Measurements from ENCODE around the gene CD207.
"Not testable (repeated sequence)": the region's sequence is repeated elsewhere in the genome, so short reads cannot be mapped to it uniquely, and the experiment has no call there.

The CD207 gene

DNA sequence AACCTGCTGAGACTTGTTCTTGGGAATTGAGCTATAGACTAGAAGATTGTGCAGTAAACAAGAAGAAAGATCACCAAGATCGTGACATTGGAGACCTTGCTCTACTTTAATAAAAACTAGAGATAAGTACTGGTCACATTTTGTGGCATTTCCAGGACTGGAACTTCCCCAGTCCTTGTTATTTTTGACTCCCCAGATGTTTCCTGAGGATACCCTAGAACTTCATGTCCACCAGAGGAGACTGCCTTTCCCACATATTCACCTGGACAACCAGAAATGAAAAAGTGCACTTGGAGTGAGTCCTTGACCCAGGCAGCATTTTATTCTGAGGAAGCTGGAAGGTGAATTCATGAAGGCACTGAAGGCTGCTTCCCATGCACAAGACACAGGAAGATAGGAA is 5.7 kb downstream of the CD207 start:
- in situ Hi-C loops (cut with HindIII; ENCODE audit: low sequenced_read_pairs) = no loop called here

DNA sequence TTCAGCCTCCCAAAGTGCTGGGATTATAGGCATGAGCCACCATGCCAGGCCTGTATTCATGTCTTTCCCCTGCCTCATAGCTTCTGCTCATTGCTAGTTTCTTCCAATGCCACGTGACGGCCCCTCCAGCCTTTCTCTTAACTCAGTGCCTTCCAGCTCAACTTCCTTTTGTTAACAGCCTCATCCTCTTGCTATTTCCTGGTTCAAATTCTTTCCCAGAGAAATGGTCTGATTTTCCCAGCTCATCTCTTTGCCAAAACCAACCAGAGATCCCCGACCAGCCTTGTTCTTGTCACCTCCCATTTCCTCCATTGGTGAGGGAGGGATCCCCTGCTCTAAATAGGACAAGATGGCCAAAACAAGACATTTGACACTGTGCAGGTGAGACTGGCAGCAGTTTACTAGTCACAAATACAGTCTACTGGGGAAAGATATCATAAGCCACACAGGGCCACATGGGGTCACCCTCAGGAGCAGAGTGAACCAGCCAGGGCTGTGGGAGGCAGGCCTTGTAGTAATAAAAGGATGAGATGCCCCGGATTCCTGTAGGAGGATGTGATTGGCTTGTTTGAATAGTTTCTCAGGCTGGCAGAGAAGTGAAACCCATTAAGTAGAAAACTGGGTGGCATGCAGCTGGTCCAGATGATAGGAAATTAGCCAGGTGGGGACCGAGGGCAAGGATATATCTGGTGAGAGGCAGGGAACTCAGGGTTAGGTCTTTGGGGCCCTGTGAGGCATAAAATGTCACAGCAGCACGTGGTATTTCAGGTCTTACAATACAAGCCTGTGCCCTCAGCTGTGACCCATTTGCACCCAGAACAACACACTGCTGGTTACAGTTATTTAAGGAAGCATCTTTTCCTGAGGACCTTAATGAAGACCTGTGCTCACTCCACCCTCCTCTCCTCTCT is 6.4 kb downstream of the CD207 start:
- in situ Hi-C loops (cut with HindIII; ENCODE audit: low sequenced_read_pairs) = no loop called here

DNA sequence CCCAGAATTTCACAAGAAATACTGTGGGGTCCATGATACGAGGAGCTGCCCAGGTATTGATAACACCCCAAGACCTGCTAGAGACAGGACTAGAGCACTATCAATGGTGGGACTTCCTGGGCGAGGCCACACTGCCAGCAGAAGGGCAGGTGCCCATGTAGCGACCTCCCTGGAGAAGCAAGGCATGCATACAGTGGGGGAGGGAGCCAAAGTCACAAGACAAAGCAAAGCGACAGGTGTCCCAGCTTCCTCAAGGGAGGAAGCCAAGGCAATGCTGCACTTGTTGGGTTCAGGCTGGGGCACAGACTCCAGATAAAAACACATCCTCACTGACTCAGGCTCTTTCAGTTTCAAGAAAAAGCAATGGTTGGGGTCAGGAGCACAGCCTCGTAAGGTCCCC is 7.5 kb downstream of the CD207 start:
- in situ Hi-C loops (cut with HindIII; ENCODE audit: low sequenced_read_pairs) = no loop called here

DNA sequence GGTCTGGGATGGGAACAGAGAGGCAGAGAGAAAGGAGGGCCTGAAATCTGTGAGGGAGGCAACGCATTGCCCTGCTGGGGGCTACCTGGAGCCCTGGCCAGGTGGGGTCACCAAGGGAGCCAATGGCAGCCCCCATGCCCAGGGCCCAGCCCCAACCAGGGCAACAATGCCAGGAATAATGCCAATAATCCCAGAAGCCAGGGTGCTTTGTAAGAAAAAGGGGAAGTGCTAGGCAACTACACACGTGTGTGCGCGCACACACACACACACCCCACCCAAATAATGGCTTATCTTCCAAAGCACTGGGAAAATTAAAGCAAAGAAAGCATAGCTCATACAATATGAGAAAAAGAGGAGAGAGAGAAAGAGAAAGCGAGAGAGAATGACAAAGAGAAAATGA is 8.2 kb downstream of the CD207 start:
- in situ Hi-C loops (cut with HindIII; ENCODE audit: low sequenced_read_pairs) = no loop called here

DNA sequence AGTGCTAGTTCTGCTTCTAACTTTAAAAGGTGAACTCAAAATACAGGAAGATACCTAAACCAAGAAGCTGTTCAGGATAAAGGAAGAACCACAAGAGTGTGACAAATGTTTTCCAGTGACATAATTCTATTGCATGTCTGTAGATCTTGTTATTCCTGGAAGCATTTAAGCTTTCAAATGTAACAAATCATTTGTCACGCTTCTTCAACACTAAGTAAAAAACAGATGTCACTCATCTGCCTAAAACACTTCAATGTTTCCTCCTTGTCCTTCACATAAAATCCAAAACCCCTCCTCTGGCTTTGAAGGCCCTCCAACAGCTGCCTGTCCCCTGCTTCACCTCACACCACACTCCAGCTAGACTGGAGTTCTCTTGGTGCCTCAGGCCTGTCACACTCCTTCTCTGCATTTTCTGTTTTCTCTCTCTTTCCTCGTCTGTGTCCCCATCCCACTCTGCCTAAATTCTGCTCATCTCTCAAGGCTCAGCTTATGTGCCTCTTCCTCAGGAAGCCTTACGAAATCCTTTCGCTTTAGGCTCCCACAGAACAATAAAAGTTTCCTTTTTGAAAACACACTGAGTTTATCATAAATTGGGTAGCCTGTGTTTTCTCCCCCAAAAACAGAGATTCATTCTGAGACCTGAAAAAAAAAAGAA is 8.8 kb downstream of the CD207 start:
- in situ Hi-C loops (cut with HindIII; ENCODE audit: low sequenced_read_pairs) = no loop called here

DNA sequence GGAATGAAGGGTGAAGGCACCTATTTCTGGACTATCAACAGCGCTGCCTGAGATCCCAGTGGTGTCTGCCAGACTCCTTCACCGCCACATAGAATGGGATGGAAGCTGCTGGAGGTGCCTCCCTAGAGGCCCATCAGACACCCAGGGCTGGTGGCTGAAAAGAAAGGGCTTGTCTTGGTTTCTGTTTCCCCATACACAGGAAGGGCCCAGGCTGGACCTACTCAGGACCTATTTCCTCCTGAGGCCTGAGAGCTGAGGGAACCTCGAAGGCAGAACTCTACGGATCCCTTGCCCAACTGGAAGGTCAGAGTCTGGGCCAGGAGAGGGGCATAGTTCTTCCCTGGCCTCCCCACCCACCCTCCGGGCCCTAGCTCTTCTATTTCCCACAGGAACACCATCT is 12.4 kb downstream of the CD207 start:
- in situ Hi-C loops (cut with HindIII; ENCODE audit: low sequenced_read_pairs) = no loop called here

DNA sequence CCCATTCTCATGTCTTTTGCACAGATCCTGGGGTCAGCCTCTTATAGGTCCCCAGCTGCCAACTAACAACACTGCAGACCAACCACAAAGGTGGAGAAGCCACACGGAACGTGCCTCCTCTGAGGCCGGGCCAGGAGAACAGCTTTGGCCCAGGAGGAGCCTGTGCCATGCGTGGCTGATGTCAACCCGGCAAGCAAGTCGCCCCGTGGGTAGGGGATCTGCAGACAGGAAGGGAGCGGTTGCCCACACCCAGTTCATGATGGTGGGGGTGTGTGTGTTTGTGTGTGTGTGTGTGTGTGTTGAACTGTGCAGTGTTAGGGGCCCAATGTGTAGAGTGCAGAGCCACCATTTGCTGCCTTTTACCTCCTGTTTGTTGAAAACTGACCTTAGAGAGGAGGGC is 12.8 kb downstream of the CD207 start:
- in situ Hi-C loops (cut with HindIII; ENCODE audit: low sequenced_read_pairs) = no loop called here

DNA sequence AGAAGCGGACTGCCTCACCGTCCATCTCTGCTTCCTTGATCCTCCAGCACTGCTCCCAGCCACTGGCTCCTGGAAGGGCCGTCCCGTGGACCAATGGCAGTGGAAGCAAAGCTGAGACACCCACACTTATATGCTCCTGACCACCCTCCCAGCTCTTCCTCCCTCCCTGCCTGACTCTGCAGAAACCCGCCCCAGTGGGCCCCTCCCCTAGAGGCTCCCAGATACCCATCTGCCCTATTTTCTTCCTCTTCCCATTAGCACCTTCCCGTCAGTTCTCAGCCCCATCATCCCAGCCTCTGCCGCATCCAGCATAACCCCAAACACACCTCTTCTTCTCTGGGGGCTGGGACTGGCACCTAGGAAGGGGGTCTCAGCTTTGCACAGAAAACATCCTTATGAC is 15.1 kb downstream of the CD207 start, which contains the start of gene CLEC4F:
CLEC4F (minus strand) TSS at position 101 of the 400 bp plus-strand sequence; CDS start at position 25, 76 bp downstream.
- in situ Hi-C loops (cut with HindIII; ENCODE audit: low sequenced_read_pairs) = no loop called here

DNA sequence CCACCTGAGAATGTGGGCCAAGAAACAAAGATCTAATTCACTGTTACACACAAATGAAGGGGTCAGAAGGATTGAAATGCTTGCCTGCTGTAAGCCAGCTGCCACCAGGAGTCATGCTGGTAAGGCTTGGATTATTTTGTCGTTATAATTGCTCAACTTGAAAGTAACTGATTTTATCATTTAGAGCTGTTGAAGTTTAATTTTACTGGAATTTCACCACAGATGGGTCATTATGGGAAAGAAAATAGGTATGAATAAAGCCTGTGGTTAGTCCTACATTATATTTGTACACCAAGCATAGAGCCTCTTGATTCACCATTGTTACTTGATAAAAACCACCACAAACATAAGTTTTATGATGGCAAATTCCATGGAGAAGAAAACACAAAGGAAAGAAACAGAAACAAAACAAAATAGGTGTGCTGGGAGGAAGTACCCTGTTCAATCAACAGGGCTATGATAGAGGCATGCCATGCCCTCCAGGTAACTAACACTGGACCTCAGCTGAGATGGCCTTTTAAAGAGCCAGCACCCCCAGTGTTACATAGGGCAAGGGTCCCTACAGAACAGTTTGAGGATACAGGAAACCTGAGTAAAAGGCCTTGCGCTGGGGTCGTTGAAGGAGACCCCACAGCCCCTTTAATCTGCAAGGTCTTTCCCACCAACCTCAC is 18.2 kb downstream of the CD207 start:
- in situ Hi-C loops (cut with HindIII; ENCODE audit: low sequenced_read_pairs) = no loop called here

DNA sequence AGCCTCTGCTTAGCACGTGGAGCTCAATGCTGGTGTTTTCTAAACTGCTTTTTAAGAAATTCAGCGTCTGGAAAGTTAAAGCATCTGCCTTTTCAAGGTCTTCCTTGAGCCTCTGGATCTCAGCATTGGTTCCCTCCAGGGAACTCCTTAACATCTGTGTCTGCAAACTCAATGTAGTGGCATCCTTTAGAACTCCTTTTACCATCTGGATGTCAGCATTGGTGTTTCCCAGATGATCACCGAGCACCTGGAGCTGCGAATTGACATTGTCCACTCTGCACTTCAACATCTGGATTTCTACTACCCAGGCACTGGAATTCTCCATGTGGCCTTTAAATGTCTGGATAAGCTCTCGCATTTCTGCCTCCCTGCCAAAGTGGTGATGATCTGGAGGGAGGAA is 18.9 kb downstream of the CD207 start:
- in situ Hi-C loops (cut with HindIII; ENCODE audit: low sequenced_read_pairs) = no loop called here

DNA sequence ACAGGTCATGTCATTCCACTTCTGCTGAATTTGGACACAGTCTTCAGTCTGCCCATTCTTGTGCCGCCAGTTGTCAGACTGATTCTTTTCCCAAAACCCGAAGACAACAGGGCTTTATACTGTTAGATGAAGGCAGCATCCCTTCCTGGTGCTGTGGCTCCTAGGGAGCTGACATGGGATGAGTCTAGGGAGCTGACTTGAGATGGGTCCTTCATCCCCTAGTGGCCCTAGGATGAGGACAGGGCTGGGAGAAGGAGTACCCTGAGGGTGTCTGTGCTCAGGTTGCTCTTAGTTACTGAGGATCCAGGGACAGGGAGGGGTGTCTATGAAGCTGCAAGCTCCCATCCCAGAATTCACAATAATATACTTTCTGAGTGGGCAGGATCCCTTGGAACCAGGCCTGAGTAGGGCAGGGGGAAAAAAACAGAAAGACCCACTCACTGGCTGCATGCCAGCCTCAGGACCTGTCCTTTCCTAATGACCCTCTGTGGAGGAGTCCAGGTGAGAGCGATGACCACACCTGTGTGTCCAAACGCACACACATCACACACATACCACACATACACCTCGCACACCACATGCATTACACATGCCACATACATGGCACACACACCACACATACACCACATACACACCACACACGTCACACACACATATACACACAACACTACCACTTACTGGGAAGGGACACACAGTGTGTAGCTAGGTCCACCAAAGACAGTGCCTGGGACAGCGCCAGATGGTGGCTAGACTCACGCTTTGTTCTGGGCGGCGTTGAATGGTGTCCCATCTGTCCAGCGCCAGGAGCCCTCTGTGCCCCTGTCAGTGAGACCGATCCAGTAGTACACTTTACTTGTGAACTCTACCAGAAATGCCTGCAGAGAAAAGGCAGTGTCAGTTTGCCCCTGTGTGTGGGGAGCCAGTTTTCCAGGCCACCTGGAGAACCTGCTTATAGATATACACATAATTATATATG is 26.3 kb downstream of the CD207 start:
- in situ Hi-C loops (cut with HindIII; ENCODE audit: low sequenced_read_pairs) = no loop called here

DNA sequence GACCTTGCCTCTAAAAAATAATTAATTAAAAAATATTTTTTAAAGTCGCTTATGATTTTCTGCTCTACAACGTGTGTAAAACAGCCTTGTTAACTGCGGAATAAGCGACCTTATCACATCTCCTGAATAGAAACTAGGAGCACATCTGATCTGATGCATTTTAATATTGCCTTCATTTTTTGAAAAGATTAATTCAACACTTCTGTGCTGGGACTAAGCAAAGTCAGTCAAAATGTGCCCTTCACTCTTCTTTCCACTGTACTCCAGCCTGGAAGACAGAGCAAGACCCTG is 27.8 kb downstream of the CD207 start:
- in situ Hi-C loops (cut with HindIII; ENCODE audit: low sequenced_read_pairs) = no loop called here

DNA sequence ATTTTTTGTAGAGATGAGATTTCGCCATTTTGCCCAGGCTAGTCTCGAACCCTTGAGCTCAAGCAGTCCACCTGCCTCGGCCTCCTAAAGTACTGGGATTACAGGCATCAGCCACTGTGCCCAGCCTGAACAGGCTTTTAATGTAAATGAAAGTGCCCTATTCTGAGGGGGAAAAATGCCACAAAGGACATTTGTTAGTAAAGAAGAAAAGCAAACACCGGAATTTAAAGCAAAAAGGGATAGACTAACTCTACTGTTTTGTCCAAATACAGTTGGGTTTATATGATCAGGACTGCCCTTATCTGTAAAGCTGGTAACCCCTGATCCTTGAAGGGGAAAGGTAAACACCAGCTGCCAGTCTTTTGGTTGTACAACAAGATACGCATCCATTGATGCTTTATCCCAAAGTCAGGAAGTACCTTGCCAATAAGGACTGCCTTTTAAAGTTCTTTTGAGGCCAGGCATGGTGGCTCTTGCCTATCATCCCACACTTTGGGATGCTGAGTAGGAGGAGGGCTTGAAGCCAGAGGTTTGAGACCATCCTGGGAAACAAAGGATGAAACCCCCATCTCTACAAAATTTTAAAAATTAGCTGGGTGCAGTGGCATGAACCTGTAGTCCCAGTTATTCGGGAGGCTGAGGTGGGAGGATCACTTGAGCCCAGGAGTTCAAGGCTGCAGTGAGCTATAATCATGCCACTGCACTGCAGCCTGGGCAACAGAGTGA is 28.4 kb downstream of the CD207 start:
- in situ Hi-C loops (cut with HindIII; ENCODE audit: low sequenced_read_pairs) = no loop called here

DNA sequence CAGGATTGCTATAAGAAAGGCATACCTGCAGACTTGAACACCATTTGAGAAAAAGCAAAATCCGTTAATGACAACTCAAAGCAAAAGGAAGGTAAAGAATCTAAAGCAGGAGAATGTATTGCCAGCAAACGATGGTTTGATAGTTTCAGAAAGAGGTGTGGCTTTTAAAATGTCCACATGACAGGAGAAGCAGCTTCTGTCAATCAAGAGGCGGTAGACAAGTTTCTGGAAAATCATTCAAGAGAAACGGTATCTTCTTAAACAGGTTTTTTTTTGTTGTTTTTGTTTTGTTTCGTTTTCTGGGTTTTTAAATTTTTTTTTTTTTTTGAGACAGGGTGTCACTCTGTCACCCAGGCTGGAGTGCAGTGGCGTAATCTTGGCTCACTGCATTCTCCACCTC is 29.0 kb downstream of the CD207 start:
- in situ Hi-C loops (cut with HindIII; ENCODE audit: low sequenced_read_pairs) = no loop called here

DNA sequence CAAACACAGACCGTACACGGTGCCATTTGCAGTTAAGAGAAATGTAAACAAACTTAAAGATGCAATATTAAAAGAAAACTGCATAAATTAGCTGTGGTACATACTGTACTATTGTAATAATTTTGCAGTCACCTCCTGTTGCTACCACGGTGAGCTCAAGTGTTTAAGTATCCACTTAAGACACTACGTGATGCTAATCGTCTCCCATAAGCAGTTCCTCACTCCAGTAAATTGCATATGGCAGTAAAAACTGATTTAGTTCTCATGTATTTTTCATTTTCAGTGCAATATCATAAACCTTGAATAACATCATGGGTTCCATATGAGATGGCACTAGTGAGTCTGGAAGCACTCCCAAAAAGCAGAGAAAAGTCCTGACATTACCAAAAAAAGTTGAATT is 29.6 kb downstream of the CD207 start:
- in situ Hi-C loops (cut with HindIII; ENCODE audit: low sequenced_read_pairs) = no loop called here

DNA sequence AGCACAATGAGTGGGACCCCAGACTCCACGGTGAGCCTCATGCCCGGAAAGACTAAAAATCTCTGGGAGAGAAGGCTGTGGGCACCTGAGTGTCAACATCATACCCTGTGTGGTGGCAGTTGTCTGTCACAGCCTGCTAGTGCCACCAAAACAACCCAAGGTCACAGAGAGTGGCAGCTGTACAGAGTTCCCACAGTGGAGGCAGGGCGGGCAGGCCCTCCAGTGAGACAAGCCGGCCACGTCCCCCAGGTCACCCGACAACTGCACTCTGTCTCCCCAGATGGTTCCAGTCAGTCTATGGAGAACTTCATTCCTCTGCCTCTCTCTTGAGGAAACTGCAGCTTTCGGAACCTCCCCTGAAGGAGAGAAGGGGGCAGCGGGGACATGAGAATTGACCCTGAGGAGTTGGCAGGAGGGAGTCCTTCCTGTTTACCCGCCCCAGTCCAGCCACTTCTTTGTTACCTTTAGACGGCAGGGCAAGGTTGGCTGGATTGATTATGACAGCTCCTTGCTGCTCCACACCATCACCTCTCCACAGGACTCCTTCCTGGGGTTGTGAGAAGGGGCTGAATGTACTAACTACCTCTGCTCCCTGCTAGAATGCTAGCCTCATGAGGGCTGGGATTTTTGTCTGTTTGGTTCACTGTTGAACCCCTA is 33.9 kb downstream of the CD207 start:
- in situ Hi-C loops (cut with HindIII; ENCODE audit: low sequenced_read_pairs) = no loop called here

DNA sequence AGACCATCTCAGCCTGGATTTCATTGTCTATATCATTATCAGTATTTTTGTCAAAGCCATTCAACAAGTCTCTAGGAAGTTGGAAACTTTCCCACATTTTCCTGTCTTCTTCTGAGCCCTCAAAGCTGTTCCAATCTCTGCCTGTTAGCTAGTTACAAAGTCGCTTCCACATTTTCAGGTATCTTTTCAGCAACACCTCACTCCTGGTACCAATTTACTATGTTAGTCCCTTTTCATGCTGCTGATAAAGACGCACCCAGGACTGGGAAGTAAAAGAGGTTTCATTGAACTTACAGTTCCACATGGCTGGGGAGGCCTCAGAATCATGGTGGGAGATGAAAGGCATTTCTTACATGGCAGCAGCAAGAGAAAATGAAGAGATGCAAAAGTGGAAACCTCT is 35.9 kb downstream of the CD207 start:
- in situ Hi-C loops (cut with HindIII; ENCODE audit: low sequenced_read_pairs) = no loop called here

DNA sequence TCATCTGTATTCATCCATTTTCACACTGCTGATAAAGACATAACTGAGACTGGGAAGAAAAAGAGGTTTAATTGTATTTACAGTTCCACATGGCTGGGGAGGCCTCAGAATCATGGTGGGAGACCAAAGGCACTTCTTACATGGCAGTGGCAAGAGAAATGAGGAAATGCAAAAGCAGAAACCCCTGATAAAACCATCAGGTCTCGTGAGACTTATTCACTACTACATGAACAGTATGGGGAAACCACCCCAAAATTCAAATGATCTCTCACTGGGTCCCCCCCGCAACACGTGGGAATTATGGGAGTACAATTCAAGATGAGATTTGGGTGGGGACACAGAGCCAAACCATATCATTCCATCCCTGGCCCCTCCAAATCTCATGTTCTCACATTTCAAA is 37.6 kb downstream of the CD207 start:
- in situ Hi-C loops (cut with HindIII; ENCODE audit: low sequenced_read_pairs) = not testable (repeated sequence)

DNA sequence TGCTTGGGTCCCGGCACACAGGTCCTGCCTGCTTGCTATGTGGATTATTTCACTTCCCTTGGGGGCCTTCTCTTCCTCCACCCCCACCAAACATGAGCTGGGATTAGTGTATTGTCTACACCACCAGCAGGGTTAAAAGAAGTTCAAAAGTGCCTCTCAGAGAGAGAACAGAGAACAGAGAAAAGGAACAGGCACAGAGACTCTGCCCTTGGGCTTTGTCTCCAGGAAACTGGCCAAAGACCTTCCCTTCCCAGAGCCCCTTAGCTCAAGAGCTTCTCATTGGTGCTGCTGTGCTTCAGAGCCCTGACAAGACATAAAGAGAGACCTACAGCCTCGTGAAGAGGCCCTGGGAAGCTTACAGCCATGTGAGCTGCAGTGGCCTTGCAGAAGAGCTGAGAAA is 38.1 kb downstream of the CD207 start:
- in situ Hi-C loops (cut with HindIII; ENCODE audit: low sequenced_read_pairs) = no loop called here

DNA sequence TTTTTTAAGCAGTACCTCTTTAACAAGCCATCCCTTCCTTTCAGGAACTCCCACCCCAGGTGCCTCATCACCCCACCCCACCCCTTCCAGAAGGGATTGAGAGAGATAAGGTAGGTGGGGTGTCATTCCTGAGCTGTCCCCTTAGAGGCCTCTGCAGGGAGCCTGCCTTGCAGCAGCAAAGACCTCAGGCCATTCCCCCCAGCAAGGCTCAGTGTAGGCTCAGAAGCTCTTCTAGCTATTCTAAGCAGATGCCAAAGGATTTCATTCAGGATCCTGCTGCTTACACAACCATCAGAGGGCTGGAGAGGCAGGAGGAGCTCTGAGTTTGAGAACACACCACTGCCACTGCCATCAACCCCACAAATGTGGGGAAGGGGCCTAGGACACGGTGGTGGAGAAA is 39.4 kb downstream of the CD207 start:
- in situ Hi-C loops (cut with HindIII; ENCODE audit: low sequenced_read_pairs) = no loop called here
